Spleen (tissue), 7 donors: ENCODE data around the gene OR1Q1.

Source experiments
- CTCF ChIP-seq, 11 experiments: fragments of 200-600 bp in 7 of 11; fragments of 450-650 bp in 4 of 11; sonication (generic) in 4 of 11; IDR thresholded peaks in 8 of 11; conservative IDR thresholded peaks in 3 of 11; 1 replicate in 7 of 11; 2 replicates in 4 of 11; pipeline versions ENCODE4 v1.4.0 to v1.8.0; 2016 to 2021; ENCODE audit warnings: antibody characterized with exemption in 11 of 11, inconsistent platforms in 4 of 11, mild to moderate bottlenecking in 1 of 11
- POLR2A ChIP-seq, 3 donors: fragments of 450-650 bp; IDR thresholded peaks; one replicate each; pipeline ENCODE4 v1.5.1; 2017; ENCODE audit warnings: antibody characterized with exemption in 3 of 3, mild to moderate bottlenecking in 1 of 3
- POLR2AphosphoS5 ChIP-seq, 3 donors: sonication (generic); formaldehyde crosslinking; IDR thresholded peaks; one replicate each; pipeline ENCODE4 v1.5.1; 2017; ENCODE audit warnings: antibody characterized with exemption in 3 of 3
- donor health status: DM: no; HTN: no; CAD: no; lungs with moderate emphysema.
- donor health status: DM: no; HTN: no; CAD: no.
- donor health status: DM: no; HTN: no; CAD: no.

GRCh38 chr9:122606587-122606986, 8.0 kb upstream of the OR1Q1 start:
- no peak for TF ChIP-seq CTCF (IDR thresholded peaks at IDR 0.05 in 8 of 11, conservative IDR thresholded peaks at IDR 0.05 in 3 of 11)
- no peak for TF ChIP-seq POLR2A (IDR thresholded peaks at IDR 0.05)
- TF ChIP-seq POLR2AphosphoS5 (IDR thresholded peaks at IDR 0.05): no peak
